Muscle of back (tissue), 13 donors: ENCODE data around the gene DDAH1. TPM values are rescaled to one million over a fixed set of nuclear protein-coding genes. Genes with fewer than 3 reads are reported as not detected.
"Not testable (repeated sequence)": the region's sequence is repeated elsewhere in the genome, so short reads cannot be mapped to it uniquely, and the experiment has no call there.

Experiments
- DNase-seq, 3 donors: peaks; one replicate each; pipeline versions ENCODE4 v3.0.0 to v3.0.0-alpha.2; 2013
- long read RNA-seq, 9 donors: transcript quantifications; one replicate each; lab custom pipeline, GENCODE V29; 2026
- polyA plus RNA-seq, 10 donors: library from polyadenylated mRNA; unstranded; fragments of 120-200 nt; gene quantifications; one replicate each; pipeline ENCODE4 v1.2.1, GENCODE V29; 2013; ENCODE audit not compliant: insufficient read length in 10 of 10

The DDAH1 gene
- 10 to 100 TPM; 44.4 to 80.0 (median 57.3) TPM for polyA plus RNA-seq
- long read RNA-seq, donor 1, transcript DDAH1-201 (6 exons, 3,920 nt): major isoform, 12 of 12 reads
- long read RNA-seq, donor 1, partial matches to known transcripts: 0 of 12 reads
- long read RNA-seq, donor 1, other reads (novel, unspliced or antisense): 0 of 12 reads
- long read RNA-seq, donor 2, transcript DDAH1-201 (6 exons, 3,920 nt): major isoform, 17 of 17 reads
- long read RNA-seq, donor 2, partial matches to known transcripts: 0 of 17 reads
- long read RNA-seq, donor 2, other reads (novel, unspliced or antisense): 0 of 17 reads
- long read RNA-seq, donor 3: 0 reads
- long read RNA-seq, donor 4, partial matches to known transcripts: 28 of 71 reads
- long read RNA-seq, donor 4, other reads (novel, unspliced or antisense): 38 of 71 reads
- long read RNA-seq, donor 5, transcript DDAH1-201 (6 exons, 3,920 nt): major isoform, 17 of 170 reads
- long read RNA-seq, donor 5, partial matches to known transcripts: 60 of 170 reads
- long read RNA-seq, donor 5, other reads (novel, unspliced or antisense): 92 of 170 reads
- long read RNA-seq, donor 6, transcript DDAH1-201 (6 exons, 3,920 nt): major isoform, 15 of 21 reads
- long read RNA-seq, donor 6, partial matches to known transcripts: 6 of 21 reads
- long read RNA-seq, donor 6, other reads (novel, unspliced or antisense): 0 of 21 reads
- long read RNA-seq, donor 7, transcript DDAH1-201 (6 exons, 3,920 nt): major isoform, 8 of 70 reads
- long read RNA-seq, donor 7, partial matches to known transcripts: 20 of 70 reads
- long read RNA-seq, donor 7, other reads (novel, unspliced or antisense): 42 of 70 reads
- long read RNA-seq, donor 8, partial matches to known transcripts: 0 of 6 reads
- long read RNA-seq, donor 8, other reads (novel, unspliced or antisense): 0 of 6 reads
- long read RNA-seq, donor 9, partial matches to known transcripts: 0 of 3 reads
- long read RNA-seq, donor 9, other reads (novel, unspliced or antisense): 0 of 3 reads

DNA sequence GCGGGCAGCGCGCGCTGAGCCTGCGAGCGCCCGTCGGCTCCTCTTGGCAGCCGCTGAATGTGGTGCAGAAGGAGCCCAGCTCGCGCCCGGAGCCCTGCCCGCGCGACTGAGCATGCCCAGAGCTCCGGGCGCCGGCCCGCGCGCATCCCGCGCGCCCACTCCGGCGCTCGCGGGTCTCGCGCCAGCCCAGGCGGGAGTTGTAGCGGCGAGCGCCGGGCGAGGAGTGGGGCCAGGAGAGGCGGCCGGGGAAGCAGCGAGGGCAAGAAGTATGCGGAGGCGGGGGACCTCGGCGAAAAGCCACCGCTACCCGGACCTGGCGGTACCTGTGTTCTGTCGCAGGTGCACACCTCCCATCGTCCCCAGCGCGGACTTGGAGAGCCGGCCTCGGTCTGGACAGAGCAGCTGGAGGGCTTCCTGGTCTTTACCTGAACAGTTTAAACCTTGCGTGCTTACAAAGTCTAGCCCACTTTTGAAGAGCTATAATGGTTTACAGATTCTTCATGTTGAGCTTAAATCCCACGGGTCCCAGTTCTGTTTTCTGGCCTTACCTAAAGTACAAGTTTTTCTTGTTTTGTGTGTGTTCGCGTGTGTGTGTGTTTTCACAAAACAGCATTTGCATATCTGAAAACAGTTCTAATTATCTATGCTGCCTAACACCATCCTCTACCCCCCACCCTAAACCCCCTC lies at the start of gene DDAH1:
DDAH1 (minus strand) TSS at position 61 of the 687 bp plus-strand sequence. CDS start 114 bp downstream, outside the sequence.
- peak; percentile 50 to 70 (median 65) for DNase-seq

DNA sequence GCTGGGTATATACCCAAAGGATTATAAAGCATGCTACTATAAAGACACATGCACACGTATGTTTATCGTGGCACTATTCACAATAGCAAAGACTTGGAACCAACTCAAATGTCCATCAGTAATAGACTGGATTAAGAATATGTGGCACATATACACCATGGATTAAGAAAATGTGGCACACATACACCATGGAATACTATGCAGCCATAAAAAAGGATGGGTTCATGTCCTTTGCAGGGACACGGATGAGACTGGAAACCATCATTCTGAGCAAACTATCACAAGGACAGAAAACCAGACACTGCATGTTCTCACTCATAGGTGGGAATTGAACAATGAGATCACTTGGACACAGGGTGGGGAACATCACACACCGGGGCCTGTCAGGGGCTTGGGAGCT lies 49.0 kb upstream of the DDAH1 start:
- DNase-seq: not testable (repeated sequence)

DNA sequence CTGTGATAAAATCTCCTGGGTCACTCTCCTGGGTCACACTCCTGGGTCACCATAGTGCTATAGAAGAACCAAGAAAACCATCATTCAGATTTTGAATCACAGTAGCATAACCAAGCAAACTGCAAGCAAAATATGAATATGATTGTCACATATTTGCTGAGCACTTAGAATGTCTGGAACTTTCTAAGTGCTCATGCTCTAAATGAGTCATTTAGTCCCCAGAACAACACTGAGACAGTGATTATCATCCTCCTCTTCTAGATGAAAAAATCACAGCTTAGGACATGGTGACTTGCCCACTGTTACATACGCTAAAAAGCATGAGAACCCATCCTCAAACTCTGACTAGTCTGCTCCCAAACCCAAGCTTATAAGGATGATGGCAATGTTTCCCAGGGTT lies 39.5 kb upstream of the DDAH1 start:
- no peak for DNase-seq

DNA sequence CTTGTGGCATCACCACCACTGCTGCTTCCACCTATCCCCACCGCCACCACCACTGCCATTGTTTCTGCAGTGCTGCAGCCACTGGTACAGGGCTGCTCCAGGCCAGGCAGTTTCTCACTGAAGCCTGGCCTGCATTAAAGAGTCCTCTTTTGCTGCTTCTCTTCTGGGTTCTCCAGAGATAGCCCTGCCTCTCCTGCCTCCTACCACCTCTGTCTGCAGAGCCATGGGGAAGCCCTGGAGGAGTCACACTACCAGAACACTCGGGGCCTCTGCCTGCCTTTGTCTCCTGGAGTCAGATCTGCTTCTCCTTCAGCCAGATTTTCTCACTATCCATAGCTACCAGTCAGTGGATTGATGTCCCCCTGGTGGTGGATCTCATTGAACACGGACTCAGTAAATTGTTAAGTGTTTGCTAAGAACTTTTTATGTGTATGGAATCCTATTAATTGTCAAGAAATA lies 37.7 kb upstream of the DDAH1 start:
- DNase-seq: peak; percentile 65 to 82 (median 67)

DNA sequence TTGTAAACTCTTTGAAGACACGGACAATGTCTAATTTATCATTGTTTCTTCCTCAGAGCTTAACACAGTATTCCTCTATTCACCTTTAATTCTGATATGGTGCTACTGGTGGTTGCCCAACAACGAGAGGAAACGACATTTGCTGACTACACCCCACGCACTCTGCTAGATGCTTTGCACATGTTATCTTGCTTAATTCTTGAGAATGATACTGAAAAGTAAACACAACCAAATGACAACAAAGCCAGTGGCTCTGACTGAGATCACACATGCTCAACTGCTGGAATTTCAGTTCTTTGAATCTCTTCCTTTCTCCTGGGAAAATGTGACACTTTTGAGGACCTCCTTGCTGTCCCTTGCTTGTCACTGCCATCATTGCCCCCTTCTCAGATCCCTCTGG lies 37.2 kb upstream of the DDAH1 start:
- no peak for DNase-seq

DNA sequence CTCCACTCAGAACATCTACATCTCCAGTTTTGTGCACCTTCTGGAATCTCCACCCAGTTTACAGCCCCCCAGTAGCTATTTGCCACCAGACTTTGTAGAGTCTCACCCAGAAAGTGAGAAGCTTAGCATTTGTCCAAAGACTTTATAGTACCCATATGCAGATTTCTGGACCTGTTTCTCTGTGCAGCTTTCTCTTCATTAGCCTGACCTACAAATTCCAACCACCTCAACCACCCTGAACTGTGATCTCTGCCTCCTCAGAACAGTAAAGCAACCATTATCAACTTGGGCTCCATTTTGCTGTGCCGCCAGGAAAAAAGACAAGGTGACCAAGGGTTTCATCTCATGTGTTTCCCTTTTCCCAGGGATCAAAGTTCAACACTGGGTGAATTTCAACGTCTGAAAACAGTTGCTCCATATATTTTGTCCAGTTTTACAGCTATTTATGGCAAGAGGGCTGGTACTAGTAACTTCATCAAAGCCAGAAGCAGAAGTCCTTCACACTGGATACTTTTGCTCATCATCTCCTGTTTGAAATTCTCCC lies 36.5 kb upstream of the DDAH1 start:
- no peak for DNase-seq

DNA sequence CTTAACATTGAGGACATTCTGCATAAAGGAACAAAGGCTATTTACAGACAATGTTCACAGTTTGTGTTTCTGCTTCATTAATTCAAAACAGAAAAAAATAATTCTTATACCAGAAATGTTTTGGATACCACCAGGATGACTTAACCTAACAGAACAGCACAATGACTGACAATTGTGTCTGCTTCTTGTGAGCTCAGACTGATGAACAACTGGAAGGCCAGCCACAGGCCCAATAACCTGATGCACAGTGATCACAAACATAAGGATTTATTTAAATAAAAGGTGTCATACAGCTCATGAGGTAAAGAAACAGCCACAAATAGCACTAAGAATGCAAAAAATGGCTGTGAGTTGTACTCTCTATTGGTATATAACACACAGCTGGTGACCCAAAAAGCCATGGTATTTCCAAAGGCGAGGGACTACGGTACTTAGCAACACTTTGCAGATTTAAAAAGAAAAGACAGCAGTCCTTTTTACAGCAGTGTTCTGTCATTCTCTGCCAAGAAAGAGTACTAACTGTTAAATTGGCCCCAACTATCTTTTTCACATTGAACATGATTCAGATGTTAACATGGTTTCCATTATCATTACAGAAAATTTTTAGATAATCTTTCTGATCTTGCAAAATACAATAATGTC lies 32.1 kb upstream of the DDAH1 start:
- peak in 2 of 3 donors; percentile 3 to 17 for DNase-seq

DNA sequence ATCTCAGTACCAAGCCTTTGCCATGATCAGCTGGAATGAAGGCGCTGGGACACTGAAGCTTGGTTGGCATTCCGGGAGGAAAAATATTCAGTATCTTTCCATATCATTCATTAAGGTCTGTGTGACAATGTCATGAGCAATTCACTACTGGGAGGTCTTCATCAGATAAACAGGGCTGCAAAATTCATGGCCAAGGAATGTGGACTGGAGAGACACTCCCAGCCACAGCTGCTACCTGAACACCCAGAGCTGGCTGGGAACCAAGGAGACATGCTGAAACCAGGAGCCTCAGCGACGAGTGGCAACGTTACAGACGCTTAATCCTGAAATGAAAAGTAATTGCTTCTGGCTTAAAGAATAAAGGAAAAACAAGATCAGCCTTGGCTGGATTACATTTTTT lies 30.6 kb upstream of the DDAH1 start:
- DNase-seq: peak; percentile 39 to 74 (median 43)

DNA sequence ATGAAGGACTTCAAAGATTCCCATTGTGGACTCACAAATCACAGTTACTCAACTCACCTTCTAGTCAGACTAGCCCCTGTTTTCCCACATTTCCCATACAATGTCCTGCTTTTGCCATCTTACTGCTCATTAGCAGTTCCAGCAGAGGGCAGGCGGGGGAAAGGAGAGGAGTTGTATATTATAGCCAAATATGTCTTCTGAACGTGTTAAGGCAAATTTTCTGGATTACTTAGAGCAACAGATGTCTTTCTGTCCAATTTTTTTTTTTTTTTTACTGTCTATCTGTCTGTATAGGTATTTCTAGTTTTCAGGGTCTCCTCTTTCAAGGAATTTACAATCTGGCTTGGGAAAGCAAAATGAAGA lies 29.9 kb upstream of the DDAH1 start:
- DNase-seq: peak in 2 of 3 donors; percentile 10 to 37

DNA sequence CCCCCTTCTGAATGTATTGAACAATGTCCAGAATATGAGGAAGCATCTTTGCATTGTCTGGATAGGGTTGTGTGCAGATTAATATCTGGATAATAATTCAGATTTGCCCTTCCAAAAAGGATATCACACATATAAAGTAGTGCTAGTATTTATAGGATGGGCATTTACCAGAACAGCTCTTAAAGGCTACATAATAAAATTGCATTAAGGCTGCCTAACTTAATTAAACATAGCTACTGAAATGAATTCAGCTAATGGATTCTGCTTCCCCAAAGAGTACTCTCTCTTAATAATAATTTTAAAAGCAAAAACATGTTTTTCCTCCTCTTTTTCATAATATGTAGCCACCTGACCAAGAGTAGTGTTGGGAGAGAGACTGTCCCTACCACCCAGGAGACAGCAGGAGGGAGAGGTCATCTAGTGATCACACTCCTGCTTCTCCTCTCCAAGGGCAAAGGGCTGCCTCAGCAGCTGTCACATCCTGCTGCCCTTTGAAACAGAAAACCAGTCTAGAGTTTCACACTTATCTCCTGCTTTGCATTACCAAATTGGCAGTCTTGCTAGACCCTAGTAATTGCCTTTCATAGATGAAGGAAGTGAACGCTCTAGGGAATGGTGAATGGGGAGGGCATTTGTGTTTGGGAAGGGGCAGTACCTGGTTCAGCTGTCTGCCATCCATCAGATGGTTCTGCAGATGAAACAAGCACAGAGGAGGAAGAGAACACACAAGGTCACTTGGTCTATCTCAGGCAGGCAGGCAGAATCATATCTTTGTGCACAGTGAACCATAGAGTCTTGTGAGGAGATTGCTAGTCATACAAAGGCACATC lies 29.3 kb upstream of the DDAH1 start:
- DNase-seq: peak; percentile 17 to 50 (median 24)

DNA sequence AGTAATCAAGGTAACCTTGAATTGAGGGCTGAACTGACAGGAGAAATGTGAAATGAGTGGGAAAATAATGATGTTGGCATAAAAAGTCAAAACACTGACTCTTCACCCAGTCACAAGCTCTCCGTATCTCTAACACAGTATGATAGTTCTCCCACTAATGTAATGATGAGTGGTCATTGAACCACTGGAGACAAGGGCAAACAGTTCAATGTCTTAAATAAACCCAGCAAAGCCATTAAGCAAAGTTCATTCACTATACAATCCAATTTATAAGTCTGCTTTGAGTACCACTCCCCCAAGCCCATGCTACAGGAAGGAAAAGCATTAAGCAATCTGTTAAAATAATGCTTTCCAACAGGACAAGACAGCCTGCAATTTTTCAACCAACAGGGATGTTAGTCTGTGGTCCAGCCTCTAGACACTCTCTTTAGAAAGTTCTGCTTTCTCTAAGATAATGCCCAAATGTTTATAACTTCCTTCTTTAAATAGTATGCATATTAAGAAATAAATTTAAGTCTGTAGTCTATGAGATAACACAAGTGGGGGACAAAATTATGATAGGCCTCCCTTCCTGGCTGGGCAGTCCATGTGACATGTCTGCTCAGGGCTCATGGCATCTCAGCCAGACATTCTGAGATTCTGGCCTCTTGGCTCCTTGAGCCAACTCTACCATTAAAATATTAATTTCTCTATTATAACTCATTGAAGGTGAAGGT lies 25.5 kb upstream of the DDAH1 start:
- DNase-seq: no peak

DNA sequence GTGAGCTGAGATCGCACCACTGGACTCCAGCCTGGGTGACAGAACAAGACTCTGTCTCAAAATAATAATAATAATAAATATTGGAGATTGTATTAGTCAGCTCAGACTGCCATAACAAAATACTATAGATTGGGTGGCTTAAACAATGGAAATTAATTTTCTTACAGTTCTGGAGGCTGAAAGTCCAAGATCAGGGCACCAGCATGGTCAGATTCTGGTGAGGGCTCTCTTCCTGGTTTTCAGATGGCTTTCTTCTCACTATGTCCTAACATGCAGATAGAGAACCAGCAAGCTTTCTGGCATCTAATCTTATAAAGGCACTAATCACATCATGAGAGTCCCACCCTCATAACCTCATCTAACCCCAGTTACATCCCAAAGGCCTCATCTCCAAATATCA lies 23.2 kb upstream of the DDAH1 start:
- no peak for DNase-seq

DNA sequence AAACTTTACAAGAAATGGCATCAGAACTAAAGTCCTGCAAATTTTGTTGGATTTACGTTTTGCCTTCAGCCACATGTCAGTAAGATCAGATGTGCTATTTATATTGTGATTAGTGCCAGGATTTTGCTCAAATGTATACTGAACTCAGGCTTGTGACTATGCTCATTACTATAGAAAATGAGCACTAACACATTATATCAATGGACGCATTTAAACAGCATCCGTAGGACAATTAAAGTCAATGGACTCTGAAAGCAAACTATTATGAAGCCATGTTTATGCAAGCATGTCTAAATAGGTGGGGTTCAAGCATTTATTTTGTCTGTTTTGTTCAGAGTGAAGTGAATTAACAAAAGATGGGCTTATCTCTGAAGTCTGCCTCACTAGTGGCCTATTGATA lies 20.6 kb upstream of the DDAH1 start:
- DNase-seq: no peak

DNA sequence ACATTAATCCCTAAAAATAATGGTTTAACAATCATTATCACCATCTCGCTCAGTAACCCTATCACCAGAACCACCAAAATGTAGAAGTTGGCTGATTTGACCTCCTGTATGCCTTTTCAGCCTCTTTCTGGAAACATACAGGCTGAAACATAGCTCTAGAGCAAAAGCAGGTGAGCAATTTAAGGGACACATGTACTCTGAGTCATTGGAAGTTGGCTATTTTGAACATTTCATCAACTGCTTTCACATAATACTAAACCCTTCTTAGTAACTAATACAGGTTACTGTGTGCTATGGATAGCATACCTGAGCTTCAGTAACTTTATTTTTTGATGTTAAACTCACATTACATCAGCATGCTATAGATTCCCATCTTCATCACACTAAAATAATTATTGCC lies 19.8 kb upstream of the DDAH1 start:
- DNase-seq: no peak

DNA sequence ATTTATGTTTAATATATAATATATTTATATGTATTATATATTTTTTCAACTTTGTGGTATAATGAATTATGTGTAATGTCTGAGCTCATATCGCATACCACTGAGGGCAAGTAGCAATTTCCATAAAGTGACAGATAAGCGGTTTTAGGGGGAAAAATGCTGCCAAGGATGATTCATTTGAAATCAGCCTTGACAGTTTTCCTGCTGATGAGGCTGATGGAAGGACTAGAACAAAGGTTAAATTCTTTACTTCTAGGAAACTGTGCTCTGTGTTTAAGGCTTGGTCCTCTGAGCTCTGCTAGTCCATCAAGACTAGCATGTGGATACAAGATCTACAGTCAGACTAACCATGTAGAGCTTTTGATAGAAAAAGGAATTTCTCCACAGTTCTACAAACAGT lies 19.3 kb upstream of the DDAH1 start:
- DNase-seq: no peak

DNA sequence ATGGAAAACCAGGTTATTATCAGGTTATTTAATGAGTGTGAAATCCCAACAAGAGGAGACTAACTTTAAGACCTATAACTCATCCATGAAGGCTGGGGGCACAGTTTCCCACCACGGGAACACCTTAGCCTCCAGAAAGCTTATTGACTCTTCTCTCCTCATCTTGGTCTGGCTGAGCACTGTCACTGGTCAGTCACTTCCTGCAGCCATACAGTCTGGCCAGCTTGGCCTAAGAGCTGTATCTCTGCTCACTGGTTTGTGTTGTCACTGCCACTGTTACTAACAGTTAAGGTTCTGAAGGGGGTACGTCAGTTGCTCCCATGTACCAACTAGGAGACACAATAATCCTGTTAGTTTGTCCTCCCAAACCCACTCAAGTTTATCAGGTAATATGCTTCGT lies 16.7 kb upstream of the DDAH1 start:
- DNase-seq: no peak

DNA sequence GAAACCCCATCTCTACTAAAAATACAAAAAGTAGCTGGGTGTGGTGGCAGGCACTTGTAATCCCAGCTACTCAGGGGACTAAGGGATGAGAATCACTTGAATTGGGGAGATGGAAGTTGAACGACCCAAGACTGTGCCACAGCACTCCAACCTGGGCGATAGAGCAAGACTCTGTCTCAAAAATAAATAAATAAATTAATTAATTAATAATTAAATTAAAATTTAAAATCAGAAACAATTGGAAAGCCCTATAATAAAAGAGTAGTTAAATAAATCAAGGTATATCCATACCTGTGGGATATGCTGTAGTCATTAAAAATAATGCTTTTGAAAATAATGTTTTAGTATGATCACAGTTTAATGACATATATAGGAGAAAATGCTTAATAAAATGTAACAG lies 15.6 kb upstream of the DDAH1 start:
- no peak for DNase-seq

DNA sequence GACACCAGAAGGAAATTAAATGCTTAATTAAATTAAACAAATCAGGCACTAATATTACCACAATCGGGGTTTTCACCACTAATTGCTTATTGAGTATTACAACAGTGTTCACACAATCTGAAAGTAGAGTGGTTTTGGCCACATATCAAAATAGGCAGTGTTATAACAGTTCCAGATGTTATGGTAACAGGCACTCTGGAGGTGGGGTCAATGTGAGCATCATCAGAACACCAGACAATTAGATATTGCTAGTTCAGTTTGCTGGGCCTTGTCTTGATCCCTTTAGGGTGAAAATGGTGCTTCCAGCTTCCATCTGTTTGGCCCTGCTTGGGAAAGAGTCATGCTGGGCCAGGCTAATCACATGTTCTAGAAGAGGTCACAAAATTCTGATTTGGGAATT lies 14.5 kb upstream of the DDAH1 start:
- no peak for DNase-seq

DNA sequence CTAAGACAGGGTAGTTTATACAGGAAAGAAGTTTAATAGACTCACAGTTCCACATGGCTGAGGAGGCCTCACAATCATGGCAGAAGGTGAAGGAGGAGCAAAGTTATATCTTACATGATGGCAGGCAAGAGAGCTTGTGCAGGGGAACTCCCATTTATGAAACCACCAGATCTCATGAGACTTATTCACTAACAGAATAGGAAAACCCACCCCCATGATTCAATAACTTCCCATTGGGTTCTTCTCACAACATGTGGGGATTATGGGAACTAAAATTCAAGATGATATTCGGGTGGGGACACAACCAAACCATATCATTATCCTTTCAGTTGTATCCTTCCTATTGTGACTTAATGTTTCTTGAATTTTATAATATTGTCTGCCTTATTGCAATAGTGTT lies 13.4 kb upstream of the DDAH1 start:
- no peak for DNase-seq

DNA sequence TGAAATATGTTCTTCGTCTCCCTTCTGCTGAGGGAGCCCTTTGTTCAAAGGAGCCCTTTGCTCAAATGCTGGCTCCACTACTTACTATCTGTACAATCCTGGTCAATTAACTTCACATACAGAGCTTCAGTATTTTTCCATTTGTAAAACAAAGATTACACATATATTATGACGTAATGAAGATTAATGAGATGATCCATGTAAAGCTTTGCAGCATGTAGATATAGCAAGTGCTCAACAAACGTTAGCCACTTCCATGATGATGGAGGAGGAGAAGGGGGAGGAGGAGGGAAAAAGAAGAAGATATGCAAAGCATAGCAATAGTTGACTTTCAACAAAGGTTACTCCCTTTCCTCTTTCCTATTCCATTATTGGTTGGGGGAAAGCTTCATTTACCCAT lies 10.1 kb upstream of the DDAH1 start:
- no peak for DNase-seq
